ENCODE results near the gene KNSTRN.

GRCh38 chr15:40443846-40444245 lies 61.3 kb downstream of the KNSTRN start:
- TF ChIP-seq EZH2 (IDR thresholded peaks at IDR 0.05; ENCODE audit: low read length, unreplicated experiment) (no peak), CTCF (conservative IDR thresholded peaks at IDR 0.05; ENCODE audit: low read depth, low read length) (no peak), EZH2phosphoT487 (IDR thresholded peaks at IDR 0.05; ENCODE audit: borderline replicate concordance, low read length) (no peak)

All from PC-3 (cell line).